Right atrium auricular region (tissue), 2 donors: Measurements from ENCODE around the gene TXN2. TPM values are rescaled to one million over a fixed set of nuclear protein-coding genes. Genes with fewer than 3 reads are reported as not detected.

Experiments used
- DNase-seq: peaks from one replicate; pipeline ENCODE4 v3.0.0-alpha.2; 2019; ENCODE audit warnings: low spot score
- H3K27ac ChIP-seq, 2 donors: fragments of 200-600 bp; sonication (generic); 1 replicate in 1 of 2; 2 replicates in 1 of 2; pipeline ENCODE4 v1.5.1; 2016 to 2019
- H3K27me3 ChIP-seq, 2 donors: fragments of 200-600 bp; sonication (generic); one replicate each; pipeline versions ENCODE4 v1.5.1 to v1.6.0; 2017 to 2019
- H3K36me3 ChIP-seq: fragments of 200-600 bp; sonication (generic); one replicate; pipeline ENCODE4 v1.5.1; 2016
- H3K4me1 ChIP-seq, 2 donors: fragments of 200-600 bp; sonication (generic); one replicate each; pipeline versions ENCODE4 v1.5.1 to v1.6.0; 2017 to 2019
- H3K4me3 ChIP-seq, 2 donors: fragments of 200-600 bp; sonication (generic); 1 replicate in 1 of 2; 2 replicates in 1 of 2; pipeline ENCODE4 v1.5.1; 2017 to 2019; ENCODE audit warnings: mild to moderate bottlenecking in 1 of 2, moderate library complexity in 1 of 2
- H3K9me3 ChIP-seq, 2 donors: fragments of 200-600 bp; sonication (generic); one replicate each; pipeline ENCODE4 v1.5.1; 2019
- CTCF ChIP-seq, 2 donors: fragments of 200-600 bp; sonication (generic); IDR thresholded peaks; one replicate each; pipeline ENCODE4 v1.5.1; 2019; ENCODE audit warnings: antibody characterized with exemption in 2 of 2
- total RNA-seq, 2 donors: library from RNA; depleted of rRNA; stranded (reverse); fragments of >200 nt; gene quantifications; one replicate each; pipeline ENCODE4 v1.1.0, GENCODE V29; 2016

Gene TXN2
- total RNA-seq, 2 donors from 2014 or later = 70.6 to 82.1 TPM

GRCh38 chr22:36514766-36515165 lies 33.3 kb upstream of the TXN2 start:
- Histone ChIP-seq H3K36me3 (peaks cover 93% of the 10 kb centered on the region), H3K27ac (no peak overlapping the region), H3K9me3 (no peaks in the 10 kb centered on the region), H3K4me3 (no peak overlapping the region), H3K4me1 (no peaks in the 10 kb centered on the region), H3K27me3 (no peaks in the 10 kb centered on the region)
- TF ChIP-seq CTCF (IDR thresholded peaks at IDR 0.05) = no peak
- DNase-seq = no peak

GRCh38 chr22:36512991-36513390 lies 31.6 kb upstream of the TXN2 start:
- H3K4me1 ChIP-seq = no peaks in the 10 kb centered on the region
- peaks cover 75% of the 10 kb centered on the region for H3K36me3 ChIP-seq
- no peaks in the 10 kb centered on the region for H3K9me3 ChIP-seq
- no peak overlapping the region for H3K27ac ChIP-seq
- DNase-seq = no peak
- TF ChIP-seq CTCF (IDR thresholded peaks at IDR 0.05) = no peak
- H3K27me3 ChIP-seq = no peaks in the 10 kb centered on the region
- H3K4me3 ChIP-seq = no peak overlapping the region

- TF ChIP-seq CTCF (IDR thresholded peaks at IDR 0.05) = no peak
Measured at GRCh38 chr22:36512333-36512732, 30.9 kb upstream of the TXN2 start.

GRCh38 chr22:36510966-36511881 lies 29.8 kb upstream of the TXN2 start:
- Histone ChIP-seq H3K4me1 (peaks cover 0 to 13% of the 10 kb centered on the region in 2 donors), H3K27ac (no peak overlapping the region), H3K9me3 (no peaks in the 10 kb centered on the region), H3K27me3 (no peaks in the 10 kb centered on the region), H3K36me3 (peaks cover 58% of the 10 kb centered on the region), H3K4me3 (no peak overlapping the region)
- DNase-seq = no peak
- TF ChIP-seq CTCF (IDR thresholded peaks at IDR 0.05) = peak; percentile 27 to 62

More at GRCh38 chr22:36512333-36512732, 30.9 kb upstream of the TXN2 start:
- H3K4me3 ChIP-seq = no peak overlapping the region
- no peak overlapping the region for H3K27ac ChIP-seq
- no peaks in the 10 kb centered on the region for H3K27me3 ChIP-seq
- no peak for DNase-seq
- H3K36me3 ChIP-seq = peaks cover 69% of the 10 kb centered on the region
- peaks cover 0 to 4% of the 10 kb centered on the region in 2 donors for H3K4me1 ChIP-seq
- H3K9me3 ChIP-seq = no peaks in the 10 kb centered on the region

- H3K27me3 ChIP-seq = no peaks in the 10 kb centered on the region
- DNase-seq = no peak
- no peak for TF ChIP-seq CTCF (IDR thresholded peaks at IDR 0.05)
- peaks cover 0 to 19% of the 10 kb centered on the region in 2 donors for H3K4me1 ChIP-seq
- H3K36me3 ChIP-seq = peaks cover 49% of the 10 kb centered on the region
- H3K27ac ChIP-seq = no peak overlapping the region
- H3K4me3 ChIP-seq = no peak overlapping the region
- H3K9me3 ChIP-seq = no peaks in the 10 kb centered on the region
Measured at GRCh38 chr22:36510384-36510783, 28.9 kb upstream of the TXN2 start.
